Stimulated activated CD4-positive, alpha-beta T cell treated with anti-CD3 and anti-CD28 coated beads, Interleukin-4, amount 100 ng/mL, for 48 hours (primary cell): ENCODE measurements around the gene STX2.
"Not testable (repeated sequence)": the region's sequence is repeated elsewhere in the genome, so short reads cannot be mapped to it uniquely, and the experiment has no call there.

ENCODE experiments used
- DNase-seq, 2 donors: peaks; one replicate each; pipeline ENCODE4 v3.0.0-alpha.2; 2020; ENCODE audit warnings: low read depth in 2 of 2

The STX2 gene

DNA sequence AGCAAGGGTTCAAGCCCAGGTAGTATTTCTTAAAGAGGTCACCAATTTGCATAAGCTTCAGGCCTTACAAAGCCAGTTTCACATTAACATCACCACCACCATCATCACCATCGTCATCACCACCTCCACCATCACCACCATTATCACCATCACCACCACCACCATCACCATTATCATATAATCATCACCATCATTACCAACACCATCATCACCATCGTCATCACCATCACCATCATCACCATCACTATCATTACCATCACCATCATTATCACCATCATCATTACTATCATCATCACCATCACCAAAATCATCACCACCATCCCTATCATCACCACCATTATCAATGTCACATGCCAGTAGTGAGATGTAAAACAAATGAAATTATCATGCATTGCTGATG lies 72.6 kb downstream of the STX2 start:
- no peak for DNase-seq

DNA sequence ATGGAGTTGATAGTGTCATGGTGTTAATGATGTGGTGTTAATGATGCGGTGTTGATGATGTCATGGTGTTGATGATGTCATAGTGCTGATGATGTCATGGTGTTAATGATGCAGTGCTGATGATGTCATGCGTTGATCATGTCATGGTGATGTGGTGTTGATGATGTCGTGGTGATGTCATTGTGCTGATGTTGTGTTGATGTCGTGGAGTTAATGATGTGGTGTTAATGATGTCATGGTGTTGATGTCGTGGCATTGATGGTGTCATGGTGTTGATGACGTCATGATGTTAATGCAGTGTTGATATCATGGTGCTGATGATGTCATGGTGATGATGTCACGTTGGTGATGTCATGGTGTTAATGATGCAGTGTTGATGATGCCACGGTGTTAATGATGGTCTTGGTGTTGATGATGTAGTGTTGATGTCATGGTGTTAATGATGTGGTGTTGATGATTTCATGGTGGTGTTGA lies 73.8 kb downstream of the STX2 start:
- DNase-seq, result no peak

DNA sequence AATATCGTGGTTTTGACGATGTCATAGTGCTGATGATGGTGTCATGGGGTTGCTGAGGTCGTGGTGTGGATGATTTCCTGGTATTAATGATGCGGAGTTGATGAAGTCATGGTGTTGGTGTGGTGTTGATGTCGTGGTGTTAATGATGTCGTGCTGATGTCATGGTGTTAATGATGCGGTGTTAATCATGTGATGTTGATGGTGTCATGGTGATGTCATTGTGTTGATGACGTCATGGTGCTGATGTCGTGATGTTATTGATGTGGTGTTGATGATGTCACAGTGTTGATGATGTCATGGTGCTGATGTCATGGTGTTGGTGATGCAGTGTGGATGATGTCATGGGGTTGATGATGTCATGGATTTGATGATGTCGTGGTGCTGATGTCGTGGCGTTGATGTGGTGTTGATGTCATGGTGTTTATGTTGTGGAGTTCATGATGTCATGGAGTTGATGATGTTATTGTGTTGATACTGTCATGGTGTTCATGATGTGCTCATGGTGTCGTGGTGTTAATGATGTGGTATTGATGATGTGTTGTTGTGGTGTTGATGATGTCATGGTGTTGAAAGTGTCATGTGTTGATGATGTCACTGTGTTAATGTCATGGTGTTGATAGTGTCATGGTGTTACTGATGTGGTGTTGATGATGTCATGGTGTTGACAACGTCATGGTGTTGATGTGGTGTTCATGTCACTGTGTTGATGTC lies 74.4 kb downstream of the STX2 start:
- peak in 1 of 2 donors; percentile 38 for DNase-seq

DNA sequence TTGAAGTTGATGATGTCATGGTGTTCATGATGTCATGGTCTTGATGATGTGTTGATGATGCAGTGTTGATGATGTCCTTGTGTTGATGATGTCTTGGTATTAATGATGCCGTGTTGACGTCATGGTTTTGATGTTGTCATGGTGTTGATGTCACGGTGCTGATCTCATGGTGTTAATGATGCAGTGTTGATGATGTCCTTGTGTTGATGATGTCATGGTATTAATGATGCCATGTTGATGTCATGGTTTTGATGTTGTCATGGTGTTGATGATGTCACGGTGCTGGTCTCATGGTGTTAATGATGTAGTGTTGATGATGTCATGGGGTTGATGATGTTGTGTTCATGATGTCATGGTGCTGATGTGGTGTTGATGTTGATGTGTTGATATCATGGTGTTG lies 75.0 kb downstream of the STX2 start:
- no peak for DNase-seq

DNA sequence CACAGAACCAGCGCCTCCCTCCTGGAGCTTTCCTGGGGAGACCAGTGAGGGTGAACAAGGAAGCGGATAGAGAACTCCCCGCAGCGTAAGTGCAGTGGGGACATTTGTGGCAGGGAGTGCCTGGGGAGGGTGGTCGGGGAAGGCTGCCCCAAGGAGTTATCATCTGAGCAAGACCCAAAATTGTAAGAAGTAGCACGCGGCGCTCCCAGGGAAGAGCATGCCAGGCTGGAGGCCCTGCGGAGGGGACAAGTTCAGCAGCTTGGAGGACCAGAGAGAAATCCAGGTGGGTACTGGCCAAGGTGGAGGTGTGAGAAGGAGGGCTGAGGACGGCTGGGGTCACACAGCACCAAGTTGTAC lies 76.8 kb downstream of the STX2 start:
- DNase-seq, result no peak

DNA sequence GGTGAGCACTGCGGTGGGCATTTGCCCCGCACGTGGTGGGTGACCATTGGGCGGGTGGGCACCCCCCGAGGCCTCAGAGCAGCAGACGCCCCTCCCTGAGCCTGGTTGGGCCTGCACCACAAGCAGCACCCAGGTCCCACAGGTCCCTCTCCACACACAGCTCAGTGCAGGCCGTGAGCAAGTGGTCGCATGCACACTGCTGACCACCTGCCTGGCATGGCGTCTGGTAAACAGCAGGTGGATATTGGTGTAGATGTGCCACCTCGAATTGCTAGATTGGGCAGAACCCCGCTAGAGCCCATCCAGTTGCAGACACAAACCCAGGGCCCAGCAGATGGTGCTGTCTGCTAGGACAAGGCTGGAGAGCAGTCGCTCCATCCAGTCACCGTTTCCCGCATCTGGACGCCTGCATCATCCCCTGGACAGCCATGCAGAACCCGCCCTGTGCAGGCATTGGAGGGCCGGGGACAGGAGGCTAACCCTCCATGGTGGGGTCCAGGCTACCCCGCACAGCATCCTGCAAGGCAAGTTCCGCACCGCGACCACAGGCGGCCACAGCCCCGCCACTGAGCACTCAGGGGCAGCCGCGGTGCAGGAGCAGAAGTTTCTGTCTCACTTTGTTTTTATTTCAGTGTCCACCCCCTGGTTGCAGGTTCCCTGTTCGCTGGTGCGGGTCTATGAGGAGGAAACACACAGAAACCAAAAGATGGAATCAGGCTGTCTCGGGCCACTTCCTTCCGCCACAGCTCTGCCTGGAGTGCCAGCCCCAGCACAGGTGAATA lies 77.3 kb downstream of the STX2 start:
- DNase-seq, result peak; percentile 52 to 59

DNA sequence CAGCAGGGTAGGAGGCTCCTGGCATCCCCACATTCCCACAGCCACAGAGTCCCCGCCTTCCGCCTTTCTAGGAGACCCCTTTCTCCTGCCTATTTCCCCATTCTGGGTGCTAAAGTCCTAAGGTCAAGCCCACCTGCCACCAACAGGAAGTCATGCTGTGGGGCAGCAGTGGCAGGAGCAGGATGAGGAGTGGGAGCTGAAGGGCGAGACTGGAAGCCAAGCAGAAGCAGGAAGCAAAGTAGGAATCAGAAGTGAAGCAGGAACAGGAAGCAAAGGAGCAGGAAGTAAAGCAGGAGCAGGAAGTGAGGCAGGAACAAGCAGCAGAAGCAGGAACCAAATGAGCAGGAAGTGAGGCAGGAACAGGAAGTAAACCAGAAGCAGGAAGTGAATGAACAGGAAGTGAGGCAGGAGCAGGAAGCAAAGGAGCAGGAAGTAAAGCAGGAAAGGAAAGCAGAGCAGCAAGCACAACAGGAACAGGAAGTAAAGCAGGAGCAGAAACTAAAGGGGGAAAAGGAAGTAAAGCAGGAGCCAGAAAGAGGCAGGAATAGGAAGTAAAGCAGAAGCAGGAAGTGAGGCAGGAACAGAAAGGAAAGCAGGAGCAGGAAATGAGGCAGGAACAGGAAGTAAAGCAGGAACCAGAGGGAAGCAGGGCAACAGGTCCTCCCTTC lies 84.7 kb downstream of the STX2 start:
- DNase-seq, result no peak

DNA sequence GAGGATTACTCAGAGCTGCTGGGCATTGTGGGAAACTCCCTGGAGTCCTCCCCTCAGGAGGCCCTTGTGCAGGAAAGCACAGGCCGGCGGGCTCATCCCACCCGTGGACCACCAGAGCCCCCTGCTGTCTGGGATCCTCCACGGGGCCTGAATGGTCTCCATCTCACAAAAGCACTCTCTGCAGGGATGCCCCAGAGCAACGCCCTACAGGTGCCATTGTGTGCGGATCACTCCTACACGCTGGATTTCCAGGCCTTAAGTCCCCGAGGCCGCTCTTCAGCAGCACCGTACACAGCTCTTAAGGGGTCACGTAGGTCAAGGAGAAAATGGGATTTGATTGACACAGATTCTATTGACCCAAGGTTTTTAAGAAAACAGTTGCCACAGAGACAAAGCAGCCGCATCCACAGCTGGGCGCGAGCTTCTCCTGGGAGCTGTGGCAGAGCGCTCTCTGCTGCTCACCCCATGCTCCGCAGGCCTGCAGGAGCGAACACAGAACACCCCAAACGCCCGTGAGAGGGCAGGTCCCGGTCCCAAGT lies 86.3 kb downstream of the STX2 start:
- no peak for DNase-seq

DNA sequence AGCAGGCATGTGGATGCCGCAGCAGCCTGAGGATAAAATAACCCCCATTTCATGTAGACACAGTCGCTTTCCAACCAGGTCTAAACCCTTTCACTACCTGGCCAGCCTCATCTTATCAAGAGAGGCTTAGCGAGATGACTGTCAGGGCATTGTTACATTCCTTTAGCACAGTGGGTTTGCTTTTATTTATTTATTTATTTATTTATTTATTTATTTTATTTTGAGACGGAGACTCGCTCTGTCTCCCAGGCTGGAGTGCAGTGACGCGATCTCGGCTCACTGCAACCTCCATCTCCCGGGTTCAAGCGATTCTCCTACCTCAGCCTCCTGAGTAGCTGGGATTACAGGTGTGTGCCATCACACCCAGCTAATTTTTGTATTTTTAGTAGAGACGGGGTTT lies 87.0 kb downstream of the STX2 start:
- DNase-seq, result not testable (repeated sequence)

DNA sequence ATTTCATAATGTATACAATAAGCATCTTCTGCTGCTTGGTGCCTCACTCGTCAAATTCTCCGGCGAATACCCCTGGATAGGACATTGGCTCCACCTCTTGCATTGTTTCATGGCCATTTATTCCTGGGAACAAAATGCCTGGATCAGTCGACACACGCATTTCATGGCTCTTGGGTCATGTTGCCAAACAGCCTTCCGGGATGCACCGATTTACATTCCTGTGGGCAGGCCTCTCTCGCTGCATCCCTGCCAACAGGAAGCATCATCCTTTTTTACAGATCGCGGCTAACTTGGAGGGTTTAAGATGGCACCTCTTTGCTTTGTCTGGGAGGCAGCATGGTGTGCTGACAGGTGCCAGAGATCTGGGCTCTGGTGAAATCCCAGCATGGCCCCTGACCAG lies 90.3 kb downstream of the STX2 start:
- DNase-seq, result no peak

DNA sequence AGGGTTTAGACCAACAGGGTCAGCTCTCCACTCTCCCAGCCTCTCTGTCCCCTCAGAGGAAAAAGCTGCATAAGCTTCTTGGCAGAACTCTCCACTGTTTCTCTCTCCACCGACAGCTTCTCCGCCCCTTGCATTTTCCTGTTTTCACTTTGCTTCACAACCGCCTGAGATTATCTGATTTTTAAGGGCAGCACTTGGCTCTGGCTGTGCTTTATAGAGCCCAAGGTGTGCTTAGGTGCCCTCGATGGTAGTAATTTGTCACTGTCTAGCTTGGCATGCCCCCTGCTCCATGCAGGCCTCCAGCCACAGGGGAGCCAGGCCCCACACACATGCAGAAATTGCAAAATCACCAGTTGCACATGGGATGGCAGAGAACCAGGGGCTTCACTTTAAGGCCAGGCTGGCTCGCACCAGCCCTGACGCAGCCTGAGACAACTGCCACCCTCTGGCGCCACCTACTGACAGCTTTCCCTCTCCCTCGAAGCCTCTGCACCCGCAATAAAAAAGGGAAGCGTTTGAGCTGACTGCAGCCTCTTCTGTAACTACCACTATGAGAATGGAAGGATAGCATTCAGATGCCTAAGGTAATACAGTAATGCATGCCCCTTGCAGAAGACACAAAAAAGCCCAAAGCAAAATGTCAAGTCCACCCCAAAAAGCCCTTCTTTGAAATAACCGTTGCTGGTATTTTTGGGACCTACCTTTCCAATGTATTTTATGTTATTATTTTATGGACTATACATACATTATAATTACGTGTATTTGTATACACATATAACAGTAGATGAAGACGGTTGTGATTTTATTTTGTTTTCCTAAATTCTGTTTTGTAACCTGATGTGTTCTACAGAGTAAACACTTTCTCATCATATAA lies 90.9 kb downstream of the STX2 start:
- peak; percentile 67 to 82 for DNase-seq

DNA sequence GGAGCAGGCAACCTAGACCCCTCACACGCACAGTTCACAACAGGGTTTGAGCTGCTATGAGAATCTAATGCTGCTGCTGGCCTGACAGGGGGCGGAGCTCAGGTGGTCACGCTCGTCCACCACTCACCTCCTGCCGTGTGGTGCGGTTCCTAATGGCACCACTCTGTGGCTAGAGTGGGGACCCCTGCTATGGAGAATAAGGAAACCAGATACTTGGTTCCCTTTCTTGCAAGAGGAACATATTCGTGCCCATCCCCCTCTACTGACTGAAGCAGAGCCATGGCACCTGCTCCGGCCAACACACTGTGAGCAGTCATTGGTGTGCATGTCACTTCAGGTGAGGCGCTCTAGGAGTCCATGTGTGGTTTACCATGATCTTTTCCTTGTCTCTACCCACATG lies 92.5 kb downstream of the STX2 start:
- DNase-seq, result no peak

DNA sequence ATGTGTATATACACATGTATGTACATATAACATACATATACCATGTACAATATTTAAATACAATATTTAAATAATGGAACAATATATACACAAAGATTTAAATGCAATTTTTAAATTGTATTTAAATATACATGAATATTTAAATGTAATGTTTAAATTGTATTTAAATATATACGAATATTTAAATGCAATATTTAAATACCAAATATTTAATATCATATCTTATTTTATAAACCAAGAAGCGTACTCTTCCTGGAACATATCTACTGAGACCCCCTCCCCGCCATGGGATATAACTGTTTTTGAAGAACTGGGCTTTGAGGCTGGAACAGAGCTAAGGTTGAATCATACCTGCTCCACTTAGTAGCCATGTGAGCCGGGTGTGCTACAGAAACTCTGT lies 93.1 kb downstream of the STX2 start:
- no peak for DNase-seq

DNA sequence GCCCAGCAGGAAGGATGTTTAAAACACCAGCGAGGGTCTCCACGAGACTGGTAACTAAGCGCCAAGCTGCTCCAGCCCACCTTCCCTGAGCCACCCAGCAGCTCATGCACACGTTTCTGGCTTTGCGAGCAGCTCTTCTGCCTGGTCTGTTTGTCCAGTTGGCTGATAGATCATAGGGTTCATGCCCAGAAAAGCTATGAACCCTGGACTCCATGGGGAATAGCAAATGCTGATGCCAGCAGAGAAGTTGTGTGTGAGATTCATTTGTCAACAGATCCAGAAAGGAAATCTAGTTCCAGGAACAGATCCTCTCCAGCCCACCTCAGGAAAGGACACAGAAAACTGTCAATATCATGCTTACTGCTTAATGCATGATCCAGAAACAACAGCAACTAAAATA lies 94.8 kb downstream of the STX2 start:
- DNase-seq, result no peak

DNA sequence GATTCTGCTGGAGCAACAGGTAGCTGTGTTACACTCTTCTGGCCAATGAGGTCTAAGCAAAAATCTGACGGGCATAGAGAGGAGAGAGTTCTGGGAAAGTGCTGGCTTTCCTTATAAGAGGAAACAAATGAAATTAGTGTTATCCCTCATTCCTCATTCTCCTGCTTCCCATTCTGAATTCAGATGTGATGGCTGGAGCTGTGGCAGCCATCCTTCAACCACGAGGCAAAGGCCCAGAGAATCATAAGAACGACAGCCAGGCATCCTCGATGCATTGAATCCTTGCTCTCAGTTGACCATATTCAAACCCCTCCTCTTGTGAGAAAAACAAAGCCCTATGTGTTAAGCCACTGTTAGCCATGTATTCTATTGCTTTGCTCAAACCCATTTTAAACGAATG lies 95.4 kb downstream of the STX2 start:
- no peak for DNase-seq

DNA sequence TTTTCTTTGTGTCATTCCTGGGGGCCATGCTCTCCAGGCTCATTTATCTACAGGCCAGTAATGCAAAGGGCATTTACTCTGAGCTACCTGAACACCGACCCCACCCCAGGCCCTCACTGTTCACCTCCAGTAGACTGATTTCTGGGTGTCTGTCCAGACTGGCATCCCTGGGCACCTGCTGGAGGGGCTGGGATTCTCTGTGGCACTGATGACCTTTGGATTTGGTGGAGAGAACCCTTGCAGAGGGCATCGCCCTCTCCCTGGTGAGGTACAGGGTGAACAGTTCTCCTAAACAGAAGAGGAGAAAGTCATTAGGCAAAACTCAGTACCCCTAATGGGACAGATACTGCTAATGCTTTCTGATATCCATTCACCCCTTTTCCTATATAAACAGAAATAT lies 95.9 kb downstream of the STX2 start:
- no peak for DNase-seq

DNA sequence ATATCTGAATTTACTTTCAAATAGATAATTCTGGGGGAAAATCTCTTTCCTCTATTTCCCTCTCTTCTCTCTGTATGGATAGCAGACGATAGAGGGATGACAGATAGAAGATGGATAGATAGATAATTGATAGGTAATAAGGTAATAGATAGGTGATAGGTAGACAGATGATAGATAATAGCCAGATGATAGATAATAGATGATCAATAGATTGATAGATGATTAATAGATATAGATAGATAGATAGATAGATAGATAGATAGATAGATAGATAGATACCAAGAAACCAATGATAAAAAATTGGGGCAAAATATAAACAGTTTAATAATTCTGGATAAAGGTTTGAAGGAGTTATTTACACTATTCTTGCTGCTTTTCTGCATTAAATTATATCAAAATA lies 96.3 kb downstream of the STX2 start:
- no peak for DNase-seq

DNA sequence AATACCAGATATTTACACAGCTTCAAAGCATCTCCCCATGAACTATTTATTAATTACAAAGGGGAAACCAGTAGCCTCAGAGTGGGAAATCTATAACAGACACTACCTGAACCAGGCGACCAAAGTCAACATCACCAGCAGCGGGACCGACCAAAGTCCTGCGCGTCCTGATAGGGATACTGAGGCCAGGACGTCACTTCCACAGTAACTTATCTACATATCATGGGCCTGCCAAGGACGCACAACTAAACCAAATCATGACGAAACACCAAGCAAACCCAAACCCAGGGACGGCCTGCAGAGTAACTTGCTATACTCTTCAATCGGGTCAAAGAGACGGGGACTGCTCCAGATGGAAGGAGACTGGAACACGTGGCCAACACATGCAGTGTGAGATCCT lies 96.9 kb downstream of the STX2 start:
- DNase-seq, result no peak
